ES-I3 (cell line): ENCODE data around the gene SORL1.
A peak's percentile ranks its signal among the peaks of the same experiment; 100 is the strongest.

Source experiments
- H3K36me3 ChIP-seq: 2 replicates; pipeline ENCODE4 v1.6.1; 2013; ENCODE audit warnings: mild to moderate bottlenecking, low read length, control low read depth, moderate library complexity; ENCODE audit not compliant: insufficient read depth
- H3K4me1 ChIP-seq: 2 replicates; pipeline ENCODE4 v1.6.1; 2013; ENCODE audit warnings: mild to moderate bottlenecking, control low read depth, low read length; ENCODE audit not compliant: insufficient read depth
- H3K9ac ChIP-seq: 2 replicates; pipeline ENCODE4 v1.6.1; 2013; ENCODE audit warnings: low read depth, mild to moderate bottlenecking, low read length, moderate library complexity
- H3K9me3 ChIP-seq: 2 replicates; pipeline ENCODE4 v1.6.1; 2013; ENCODE audit warnings: mild to moderate bottlenecking, low read length, moderate library complexity; ENCODE audit not compliant: control insufficient read depth, insufficient read depth

The SORL1 gene

DNA sequence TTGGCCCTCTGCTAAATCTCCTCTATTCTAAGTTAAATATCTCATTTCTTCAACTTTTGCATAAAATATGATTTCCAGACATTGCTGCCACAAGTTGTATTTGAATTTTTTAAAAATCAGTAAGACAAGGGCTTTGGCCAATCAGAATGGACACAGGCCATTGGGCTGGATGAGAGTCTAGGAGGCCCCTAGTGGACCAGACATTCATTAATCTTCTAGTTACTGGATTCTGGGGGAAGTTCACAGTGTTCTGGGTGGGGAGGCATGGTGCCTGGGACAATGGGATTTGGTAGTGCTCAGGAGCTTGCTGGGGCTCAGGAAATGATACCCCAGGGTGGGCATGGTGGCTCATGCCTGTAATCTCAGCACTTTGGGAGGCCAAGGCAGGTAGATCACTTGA lies 12.4 kb upstream of the SORL1 start:
- no peaks in the 10 kb centered on the region for H3K36me3 ChIP-seq
- no peak overlapping the region for H3K9ac ChIP-seq
- H3K4me1 ChIP-seq = no peaks in the 10 kb centered on the region
- no peaks in the 10 kb centered on the region for H3K9me3 ChIP-seq

- Histone ChIP-seq H3K9ac (no peak overlapping the region), H3K36me3 (no peaks in the 10 kb centered on the region), H3K9me3 (no peaks in the 10 kb centered on the region), H3K4me1 (peaks cover 5% of the 10 kb centered on the region)
Measured at GRCh38 chr11:121441521-121441920, 10.6 kb upstream of the SORL1 start.

DNA sequence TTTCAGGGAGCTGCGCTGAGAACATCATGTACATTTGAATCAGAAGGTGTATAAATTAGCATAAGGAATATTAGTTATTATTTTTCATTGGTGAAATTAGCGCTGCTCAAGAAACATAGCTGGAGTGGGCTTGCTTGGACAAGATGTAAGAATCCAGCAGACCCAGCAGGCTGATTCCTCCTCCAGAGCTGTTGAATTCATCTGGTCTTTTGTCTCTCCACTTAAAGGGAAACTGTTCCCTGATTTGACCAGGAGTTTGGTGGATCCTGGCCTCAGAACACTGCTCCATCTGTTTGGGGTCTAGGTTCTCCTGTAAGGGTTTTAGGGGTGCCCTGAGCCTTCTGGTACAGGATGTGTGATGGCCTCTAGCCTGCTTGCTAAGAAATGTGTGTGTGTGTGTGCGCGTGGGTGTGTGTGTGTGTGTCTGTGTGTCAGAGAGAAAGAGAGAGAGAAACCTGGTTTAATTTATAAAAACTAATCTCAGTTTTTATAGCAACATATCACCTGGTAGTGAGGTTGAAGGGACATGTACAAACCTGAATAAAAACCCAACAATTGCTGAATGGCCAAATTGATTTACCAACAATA lies 8.3 kb upstream of the SORL1 start:
- Histone ChIP-seq H3K36me3 (no peaks in the 10 kb centered on the region), H3K9me3 (no peaks in the 10 kb centered on the region), H3K4me1 (peaks cover 8% of the 10 kb centered on the region), H3K9ac (no peak overlapping the region)

GRCh38 chr11:121444526-121444925 lies 7.6 kb upstream of the SORL1 start:
- peaks cover 8% of the 10 kb centered on the region for H3K4me1 ChIP-seq
- H3K9me3 ChIP-seq = no peaks in the 10 kb centered on the region
- no peaks in the 10 kb centered on the region for H3K36me3 ChIP-seq
- H3K9ac ChIP-seq = no peak overlapping the region

- Histone ChIP-seq H3K9me3 (no peaks in the 10 kb centered on the region), H3K4me1 (peaks cover 8% of the 10 kb centered on the region), H3K9ac (no peak overlapping the region), H3K36me3 (no peaks in the 10 kb centered on the region)
Measured at GRCh38 chr11:121445071-121445768, 6.9 kb upstream of the SORL1 start.

- peaks cover 15% of the 10 kb centered on the region for H3K4me1 ChIP-seq
- no peaks in the 10 kb centered on the region for H3K36me3 ChIP-seq
- H3K9me3 ChIP-seq = no peaks in the 10 kb centered on the region
- no peak overlapping the region for H3K9ac ChIP-seq
Measured at GRCh38 chr11:121446752-121447156, 5.4 kb upstream of the SORL1 start.

DNA sequence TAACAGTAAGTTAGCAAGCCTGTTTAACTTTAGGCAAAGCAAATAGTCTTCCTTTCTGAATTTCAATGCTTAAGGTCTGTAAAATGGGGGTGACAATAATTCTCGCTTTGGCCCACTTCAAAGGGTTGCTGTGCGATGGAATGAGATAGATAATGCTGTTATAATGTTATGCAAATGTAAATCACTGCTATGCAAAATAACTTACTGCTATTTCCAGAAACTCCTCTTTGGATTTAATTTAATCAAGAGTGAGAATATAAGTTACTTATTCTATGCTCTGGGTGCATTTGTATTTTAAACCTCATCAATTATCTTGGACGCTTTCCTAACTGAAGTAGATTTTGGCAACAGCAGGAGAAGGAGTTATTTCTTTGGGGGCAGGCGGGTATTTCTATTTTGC lies 4.1 kb upstream of the SORL1 start:
- peaks cover 15% of the 10 kb centered on the region for H3K4me1 ChIP-seq
- H3K9ac ChIP-seq = no peak overlapping the region
- H3K9me3 ChIP-seq = no peaks in the 10 kb centered on the region
- H3K36me3 ChIP-seq = no peaks in the 10 kb centered on the region

DNA sequence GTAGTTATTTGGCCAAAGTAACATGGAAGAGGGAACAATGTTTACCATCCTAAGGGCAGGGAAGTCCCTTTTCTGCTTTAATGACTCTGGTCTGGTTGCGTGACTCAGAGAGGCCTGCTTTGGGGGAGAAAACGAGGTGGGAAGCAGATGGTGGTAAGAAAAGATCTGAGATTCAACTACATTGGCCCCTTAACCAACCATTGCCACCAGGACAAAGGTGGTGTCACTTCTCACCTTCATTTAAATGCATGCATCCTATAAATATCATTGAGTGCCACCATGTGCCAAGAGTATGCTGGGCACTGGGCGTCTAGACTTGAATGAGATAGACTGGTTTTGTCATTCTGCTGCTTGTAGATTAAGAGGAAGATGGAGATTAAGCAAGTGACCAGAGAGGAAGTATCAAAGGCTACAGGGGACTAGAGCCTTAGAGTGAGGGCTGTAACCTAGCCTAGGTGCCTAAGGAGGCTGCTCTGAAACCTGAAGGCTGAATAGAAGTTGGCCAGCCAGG lies 3.6 kb upstream of the SORL1 start:
- Histone ChIP-seq H3K4me1 (peaks cover 19% of the 10 kb centered on the region), H3K9ac (no peak overlapping the region), H3K9me3 (no peaks in the 10 kb centered on the region), H3K36me3 (no peaks in the 10 kb centered on the region)

DNA sequence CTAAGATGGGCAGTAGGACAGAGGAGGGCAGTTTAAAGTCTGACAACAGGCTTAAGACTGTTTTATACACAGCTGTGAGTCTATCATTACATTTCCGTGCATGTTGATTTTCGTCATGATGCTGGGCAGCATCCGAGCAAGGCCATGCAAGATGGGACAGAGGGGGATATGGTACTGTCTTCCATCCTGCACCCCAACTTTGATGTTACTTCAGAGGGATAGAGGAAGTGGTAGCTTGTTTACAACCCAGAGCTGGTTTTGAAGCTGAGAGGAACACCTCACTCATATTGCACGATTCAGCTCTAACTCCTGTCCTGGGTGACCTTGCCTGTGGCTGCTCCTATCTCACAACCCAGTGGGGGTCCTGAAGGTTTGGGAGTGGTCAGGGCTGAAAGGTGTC lies 3.0 kb upstream of the SORL1 start:
- no peak overlapping the region for H3K9ac ChIP-seq
- H3K9me3 ChIP-seq = no peaks in the 10 kb centered on the region
- peaks cover 19% of the 10 kb centered on the region for H3K4me1 ChIP-seq
- H3K36me3 ChIP-seq = no peaks in the 10 kb centered on the region

DNA sequence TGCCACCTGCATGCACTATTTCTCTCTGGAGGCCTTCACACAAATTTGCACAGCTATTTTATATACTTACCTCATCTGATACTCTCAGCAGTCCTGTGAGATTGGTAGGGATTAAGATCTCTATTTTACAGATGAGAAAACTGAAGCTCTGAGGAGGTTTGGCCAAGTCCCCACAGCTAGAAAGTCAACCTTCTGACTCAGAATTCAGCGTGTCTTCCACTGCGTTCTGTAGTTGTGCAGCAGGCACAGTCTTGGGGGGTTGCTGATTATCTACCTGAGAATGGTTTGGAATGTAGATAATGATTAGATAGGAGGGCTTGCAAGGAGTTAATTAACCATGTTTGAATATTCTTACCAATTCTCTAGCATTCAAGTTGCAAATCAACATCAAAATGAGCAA lies 2.5 kb upstream of the SORL1 start:
- H3K9ac ChIP-seq = no peak overlapping the region
- H3K4me1 ChIP-seq = peaks cover 19% of the 10 kb centered on the region
- no peaks in the 10 kb centered on the region for H3K9me3 ChIP-seq
- H3K36me3 ChIP-seq = no peaks in the 10 kb centered on the region

DNA sequence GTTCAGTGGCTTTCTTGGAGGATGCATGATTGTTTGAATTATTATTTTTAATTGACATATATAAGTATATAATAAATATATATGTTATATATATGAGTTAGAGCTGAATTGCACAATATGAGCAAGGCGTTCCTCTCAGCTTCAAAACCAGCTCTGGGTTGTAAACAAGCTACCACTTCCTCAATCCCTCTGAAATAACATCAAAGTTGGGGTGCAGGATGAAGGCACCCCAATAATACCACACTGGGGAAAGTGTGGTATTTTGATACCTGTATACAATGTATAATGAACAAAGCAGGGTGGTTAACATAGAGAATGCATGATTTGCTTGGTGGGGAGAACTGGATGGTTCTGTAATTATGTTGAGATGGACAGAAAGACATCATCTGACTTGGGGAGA lies 1.7 kb upstream of the SORL1 start:
- Histone ChIP-seq H3K9ac (no peak overlapping the region), H3K36me3 (no peaks in the 10 kb centered on the region), H3K9me3 (no peaks in the 10 kb centered on the region), H3K4me1 (peaks cover 19% of the 10 kb centered on the region)

DNA sequence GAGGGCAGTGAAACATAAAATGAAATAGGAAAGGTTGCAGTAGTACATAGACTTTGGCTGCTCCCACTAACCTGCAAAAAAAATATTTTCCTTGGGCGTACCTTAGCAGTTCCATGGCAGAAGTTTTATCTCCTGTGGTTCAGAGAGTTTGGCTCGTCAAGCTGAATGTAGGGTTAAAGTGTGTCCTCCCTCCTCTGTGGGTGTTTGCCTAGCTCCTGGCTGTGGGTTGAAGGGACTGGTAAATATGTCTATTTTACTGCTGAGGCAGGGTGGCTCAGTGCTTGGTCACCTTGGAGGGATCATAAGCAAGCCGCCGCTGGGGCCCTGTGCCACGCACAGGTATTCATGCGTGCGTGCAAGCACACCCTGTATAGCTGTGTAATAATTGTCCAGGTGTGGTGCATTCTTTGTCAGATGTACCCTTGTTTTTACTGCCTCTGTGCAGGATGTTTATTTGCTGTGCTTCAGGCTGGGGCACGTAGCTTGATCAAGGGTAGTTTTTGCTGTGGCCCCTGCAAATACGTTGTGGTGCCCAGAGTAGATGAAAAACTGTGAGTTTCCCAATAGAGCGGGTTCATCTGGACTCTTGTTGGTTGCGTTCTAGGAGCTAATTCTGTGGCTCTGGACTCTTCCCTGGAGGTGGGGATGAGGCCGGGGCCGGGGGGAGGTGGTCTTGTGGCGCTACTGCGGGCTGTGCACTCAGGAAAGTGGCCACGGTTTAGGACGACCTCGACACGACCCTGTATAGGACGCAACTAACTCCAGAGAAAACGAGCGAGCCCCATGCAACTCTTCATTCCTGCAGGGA lies 732 bp upstream of the SORL1 start:
- H3K36me3 ChIP-seq = no peaks in the 10 kb centered on the region
- H3K9me3 ChIP-seq = no peaks in the 10 kb centered on the region
- H3K9ac ChIP-seq = peak overlapping the region; percentile 95
- peaks cover 14% of the 10 kb centered on the region for H3K4me1 ChIP-seq

- H3K4me1 ChIP-seq = peaks cover 13% of the 10 kb centered on the region
- peak within 1 kb of the TSS; percentile 95 for H3K9ac ChIP-seq
- no peaks in the 10 kb centered on the region for H3K9me3 ChIP-seq
- H3K36me3 ChIP-seq = no peaks in the 10 kb centered on the region
Measured at GRCh38 chr11:121452609-121453150, 566 bp downstream of the SORL1 start, which contains the start of gene SORL1-AS1. SORL1-AS1 (minus strand) TSS chr11:121452967.

GRCh38 chr11:121453589-121454299 lies 1.6 kb downstream of the SORL1 start:
- H3K36me3 ChIP-seq = no peaks in the 10 kb centered on the region
- no peaks in the 10 kb centered on the region for H3K9me3 ChIP-seq
- H3K9ac ChIP-seq = no peak overlapping the region
- peaks cover 18% of the 10 kb centered on the region for H3K4me1 ChIP-seq
